Activated CD4-positive, alpha-beta T cell treated with anti-CD3 and anti-CD28 coated beads, Interleukin-2, amount 50 U/mL, for 48 hours (primary cell): ENCODE results near the gene SLC10A1.

Experiments
- DNase-seq, 2 experiments: peaks; one replicate each; pipeline ENCODE4 v3.0.0-alpha.2; 2020

The SLC10A1 gene

GRCh38 chr14:69807192-69807591, 10.2 kb upstream of the SLC10A1 start:
- DNase-seq, result no peak

- no peak for DNase-seq
These were observed 7.9 kb upstream of the SLC10A1 start for GRCh38 chr14:69804902-69805301.

- no peak for DNase-seq
These were observed 6.7 kb upstream of the SLC10A1 start for GRCh38 chr14:69803753-69804152.

GRCh38 chr14:69798339-69798735, 1.3 kb upstream of the SLC10A1 start:
- DNase-seq, result no peak

- no peak for DNase-seq
These were observed 715 bp upstream of the SLC10A1 start for GRCh38 chr14:69797573-69798338.

GRCh38 chr14:69795691-69796090, 1.4 kb downstream of the SLC10A1 start:
- DNase-seq, result no peak

- DNase-seq, result no peak
These were observed 2.2 kb downstream of the SLC10A1 start for GRCh38 chr14:69794791-69795190.

GRCh38 chr14:69792887-69793421, 4.1 kb downstream of the SLC10A1 start:
- DNase-seq, result no peak

- no peak for DNase-seq
These were observed 7.9 kb downstream of the SLC10A1 start for GRCh38 chr14:69789118-69789640.

- no peak for DNase-seq
These were observed 10.4 kb downstream of the SLC10A1 start for GRCh38 chr14:69786603-69787002.

GRCh38 chr14:69784942-69785341, 12.1 kb downstream of the SLC10A1 start:
- no peak for DNase-seq

GRCh38 chr14:69780952-69781351, 16.1 kb downstream of the SLC10A1 start:
- DNase-seq, result no peak

- DNase-seq, result no peak
These were observed 16.9 kb downstream of the SLC10A1 start for GRCh38 chr14:69780092-69780491.

- DNase-seq, result no peak
These were observed 18.0 kb downstream of the SLC10A1 start for GRCh38 chr14:69779088-69779487.

GRCh38 chr14:69776875-69777453, 20.1 kb downstream of the SLC10A1 start:
- no peak for DNase-seq

- DNase-seq, result no peak
These were observed 22.0 kb downstream of the SLC10A1 start for GRCh38 chr14:69775012-69775411.

- no peak for DNase-seq
These were observed 23.3 kb downstream of the SLC10A1 start for GRCh38 chr14:69773571-69774276.

- DNase-seq, result no peak
These were observed 24.7 kb downstream of the SLC10A1 start for GRCh38 chr14:69772082-69773017.

GRCh38 chr14:69771136-69771535, 25.9 kb downstream of the SLC10A1 start:
- DNase-seq, result no peak

- no peak for DNase-seq
These were observed 26.5 kb downstream of the SLC10A1 start for GRCh38 chr14:69770559-69770958.

- DNase-seq, result no peak
These were observed 27.4 kb downstream of the SLC10A1 start for GRCh38 chr14:69769623-69770022.

- DNase-seq, result no peak
These were observed 28.2 kb downstream of the SLC10A1 start for GRCh38 chr14:69768873-69769272.
